ENCODE measurements around the gene BCL2L1.
A peak's percentile ranks its signal among the peaks of the same experiment; 100 is the strongest.
"Not testable (repeated sequence)": the region's sequence is repeated elsewhere in the genome, so short reads cannot be mapped to it uniquely, and the experiment has no call there.

The BCL2L1 gene

GRCh38 chr20:31674895-31675827 lies 47.5 kb downstream of the BCL2L1 start:
- DNase-seq (ENCODE audit: low read depth), result peak; percentile 58

DNA sequence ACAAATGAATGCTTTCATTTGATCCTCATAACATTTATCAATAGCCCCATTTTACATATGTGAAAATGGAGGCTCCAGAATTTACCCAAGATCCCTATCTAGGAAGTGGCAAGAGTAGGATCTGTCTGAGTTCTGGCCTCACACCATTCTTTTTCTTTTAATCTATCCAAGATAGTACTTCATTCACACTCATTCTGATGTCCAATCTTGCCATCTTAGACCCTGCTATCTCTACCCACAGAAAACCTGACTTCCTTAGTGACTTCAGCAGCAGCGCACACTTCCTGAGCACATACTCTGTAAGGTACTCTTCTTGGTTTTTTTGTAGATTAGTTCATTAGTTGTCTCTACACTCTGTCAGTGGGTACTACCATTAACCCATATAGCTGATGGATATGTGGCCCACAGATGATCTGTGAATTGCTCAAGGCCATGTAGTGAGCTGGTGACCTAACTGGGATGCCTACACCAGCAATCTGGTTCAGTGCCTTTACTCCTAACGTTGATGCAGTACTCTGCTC lies 48.7 kb downstream of the BCL2L1 start:
- no peak for DNase-seq (ENCODE audit: low read depth)

- no peak for DNase-seq (ENCODE audit: low read depth)
These were observed 49.2 kb downstream of the BCL2L1 start for GRCh38 chr20:31673435-31673834.

DNA sequence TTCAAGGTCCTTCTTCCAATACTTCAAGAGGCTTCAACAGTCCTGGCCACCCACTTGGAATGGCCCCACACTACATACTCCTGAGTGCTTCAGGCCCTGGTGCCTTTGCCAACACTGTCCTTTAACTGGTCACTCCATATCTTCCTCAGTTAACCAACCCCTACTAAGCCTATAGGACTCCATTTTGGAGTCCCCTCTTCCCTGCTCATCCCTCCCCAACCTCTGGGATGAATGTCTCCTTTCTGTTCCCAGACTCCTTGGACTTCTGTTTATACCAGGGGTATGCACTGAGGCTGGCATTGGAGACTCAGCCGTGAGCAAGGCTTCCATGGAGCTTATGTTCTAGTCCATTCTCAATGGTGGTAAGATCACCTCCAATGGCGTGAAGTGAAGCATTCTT lies 51.3 kb downstream of the BCL2L1 start:
- no peak for DNase-seq (ENCODE audit: low read depth)

DNA sequence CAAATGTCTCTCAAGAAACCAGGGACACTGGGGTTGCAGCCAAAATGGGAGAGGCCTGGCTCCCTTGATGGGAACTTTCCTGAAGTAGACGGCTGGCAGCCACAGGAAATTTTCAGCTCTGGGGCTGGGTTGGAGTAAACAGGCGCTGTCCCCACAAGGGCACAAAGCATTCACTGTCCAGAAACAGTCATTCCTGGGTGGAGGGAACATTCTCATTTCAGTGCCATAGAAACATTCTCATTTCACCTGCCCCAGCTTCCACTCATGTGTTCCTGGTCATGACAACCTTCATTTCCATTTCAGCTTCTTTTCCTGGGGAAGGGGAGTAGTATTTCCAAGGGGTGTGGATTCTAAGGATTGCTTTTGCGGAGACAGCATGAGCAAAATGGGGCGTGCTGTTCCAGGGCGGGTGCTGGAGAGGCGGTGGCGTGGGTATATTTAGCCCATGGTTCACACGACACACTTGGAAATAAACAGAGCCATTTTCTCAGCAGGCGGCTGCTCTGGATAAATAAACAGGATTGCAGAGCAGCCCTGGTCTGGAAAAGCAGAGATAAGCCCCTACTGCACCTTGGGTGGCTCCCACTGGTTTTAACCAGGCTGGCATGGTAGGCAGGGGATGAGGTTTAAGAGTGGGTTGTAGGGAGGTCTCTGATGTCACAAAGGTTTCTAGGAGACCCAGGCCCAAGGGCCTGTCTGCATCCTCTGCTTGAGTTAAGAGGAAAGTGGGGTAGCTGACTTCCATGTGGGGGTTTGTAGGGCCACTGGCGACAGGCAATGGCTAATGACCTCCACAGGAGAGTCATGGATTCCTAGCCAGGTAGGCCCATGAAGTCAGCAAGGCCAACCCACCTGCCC lies 52.1 kb downstream of the BCL2L1 start:
- DNase-seq (ENCODE audit: low read depth), result peak; percentile 49

DNA sequence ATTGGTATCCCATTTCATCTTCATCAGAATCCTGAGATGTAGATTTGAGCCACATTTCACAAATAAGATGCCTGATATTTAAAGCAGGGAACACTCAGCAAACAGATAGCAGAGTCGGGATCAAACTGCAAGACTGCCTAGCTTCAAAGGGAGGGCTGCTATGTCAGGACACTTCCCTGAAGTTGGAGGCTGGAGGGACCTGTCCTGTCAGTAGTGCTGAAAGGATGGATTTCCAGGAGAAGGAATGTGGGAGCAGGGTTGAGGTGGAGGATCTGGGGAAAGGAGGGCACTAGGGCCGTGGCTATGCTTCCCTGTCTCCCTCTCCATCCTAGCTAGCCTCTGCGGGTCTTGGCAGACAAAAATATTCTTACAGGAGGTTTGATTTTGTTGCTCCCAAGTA lies 52.8 kb downstream of the BCL2L1 start:
- DNase-seq (ENCODE audit: low read depth), result no peak

- not testable (repeated sequence) for DNase-seq (ENCODE audit: low read depth)
These were observed 53.7 kb downstream of the BCL2L1 start for GRCh38 chr20:31668944-31669343.

DNA sequence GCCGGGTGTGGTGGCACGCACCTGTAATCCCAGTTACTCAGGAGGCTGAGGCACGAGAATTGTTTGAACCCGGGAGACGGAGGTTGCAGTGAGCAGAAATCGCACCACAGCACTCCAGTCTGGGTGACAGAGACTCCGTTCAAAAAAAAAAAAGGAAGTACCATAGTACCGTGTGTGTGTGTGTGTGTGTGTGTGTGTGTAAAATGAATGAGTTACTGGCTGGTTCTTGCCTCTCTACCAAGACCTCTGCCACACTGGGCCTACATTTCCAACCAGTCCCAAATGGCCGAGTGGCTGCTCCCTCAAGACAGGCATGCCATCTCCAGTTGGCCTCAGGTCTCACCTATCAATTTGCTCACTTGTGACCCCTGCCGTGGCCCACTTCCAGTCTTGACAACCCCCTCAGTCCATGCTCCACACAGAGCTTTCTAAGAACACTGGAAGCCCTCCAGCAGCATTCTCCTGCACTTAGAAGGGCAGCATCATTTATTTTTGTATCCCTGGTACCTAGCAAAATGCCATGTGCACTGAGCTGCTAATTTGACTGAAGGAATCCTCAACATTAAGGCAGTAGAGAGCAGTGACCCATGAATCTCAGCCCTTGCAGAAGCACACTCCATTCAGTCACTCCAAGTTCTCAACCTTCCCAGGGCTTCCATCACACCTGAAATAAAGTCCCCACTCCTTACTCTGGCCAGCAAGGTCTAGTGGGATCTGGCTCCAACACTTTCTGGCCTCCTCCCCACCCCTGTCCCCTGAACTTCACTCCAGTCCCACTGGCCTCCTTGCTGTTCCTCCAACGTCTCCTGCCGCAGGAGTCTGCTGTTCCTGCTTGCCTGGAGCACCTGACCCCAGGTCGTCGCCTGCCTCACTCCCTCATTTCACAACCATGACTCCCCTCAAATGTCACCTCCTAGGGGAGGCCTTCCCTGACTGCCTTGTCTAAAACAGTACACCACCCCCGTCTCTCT lies 55.1 kb downstream of the BCL2L1 start:
- no peak for DNase-seq (ENCODE audit: low read depth)

- peak; percentile 36 for DNase-seq (ENCODE audit: low read depth)
These were observed 56.2 kb downstream of the BCL2L1 start for GRCh38 chr20:31666258-31667042.

DNA sequence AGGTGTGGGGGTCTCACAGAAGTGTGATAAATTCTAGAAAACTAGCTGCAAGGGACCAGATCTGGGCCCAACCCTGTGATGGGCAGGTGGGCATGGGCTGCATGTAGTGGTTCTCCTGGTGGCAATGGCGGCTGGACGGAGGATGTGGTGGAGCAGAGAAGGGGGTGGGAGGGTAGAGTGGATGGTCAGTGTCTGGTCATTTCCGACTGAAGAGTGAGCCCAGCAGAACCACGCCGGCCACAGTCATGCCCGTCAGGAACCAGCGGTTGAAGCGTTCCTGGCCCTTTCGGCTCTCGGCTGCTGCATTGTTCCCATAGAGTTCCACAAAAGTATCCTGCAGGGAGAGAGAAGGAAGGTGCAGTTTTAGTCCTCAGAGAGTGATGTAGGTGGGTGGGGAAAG lies 56.9 kb downstream of the BCL2L1 start:
- no peak for DNase-seq (ENCODE audit: low read depth)

DNA sequence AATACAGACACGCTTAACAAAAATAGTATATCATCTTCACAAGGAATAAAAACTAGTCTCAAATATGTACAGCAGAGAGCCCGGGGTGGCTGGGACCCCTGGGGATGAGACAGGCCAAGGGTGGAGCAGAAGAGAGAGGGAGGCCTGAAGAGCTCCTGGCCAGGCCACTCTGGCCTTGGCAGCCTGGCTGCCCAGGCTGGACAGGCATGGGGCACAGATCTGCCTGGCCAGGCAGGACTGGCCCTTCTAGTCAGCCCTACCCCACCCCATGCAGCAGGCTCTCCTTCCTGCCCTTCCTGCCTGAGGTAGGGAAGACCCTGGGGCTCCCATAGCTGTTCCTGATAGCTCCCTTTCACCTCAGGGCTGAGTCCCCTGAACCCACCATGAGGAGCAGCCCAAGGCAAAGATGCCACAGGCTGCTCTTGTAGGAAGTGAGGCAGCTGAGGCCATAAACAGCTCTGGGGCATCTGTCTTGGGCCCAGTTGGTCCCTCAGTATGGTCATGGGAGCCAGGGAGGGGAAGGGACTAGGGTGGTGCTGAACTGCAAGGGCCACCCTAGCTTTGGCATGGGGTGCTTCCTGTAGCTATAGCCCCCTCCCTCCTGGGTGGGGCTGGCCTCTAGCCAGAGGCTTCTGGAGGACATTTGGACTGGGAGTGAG lies 57.8 kb downstream of the BCL2L1 start:
- DNase-seq (ENCODE audit: low read depth), result no peak

DNA sequence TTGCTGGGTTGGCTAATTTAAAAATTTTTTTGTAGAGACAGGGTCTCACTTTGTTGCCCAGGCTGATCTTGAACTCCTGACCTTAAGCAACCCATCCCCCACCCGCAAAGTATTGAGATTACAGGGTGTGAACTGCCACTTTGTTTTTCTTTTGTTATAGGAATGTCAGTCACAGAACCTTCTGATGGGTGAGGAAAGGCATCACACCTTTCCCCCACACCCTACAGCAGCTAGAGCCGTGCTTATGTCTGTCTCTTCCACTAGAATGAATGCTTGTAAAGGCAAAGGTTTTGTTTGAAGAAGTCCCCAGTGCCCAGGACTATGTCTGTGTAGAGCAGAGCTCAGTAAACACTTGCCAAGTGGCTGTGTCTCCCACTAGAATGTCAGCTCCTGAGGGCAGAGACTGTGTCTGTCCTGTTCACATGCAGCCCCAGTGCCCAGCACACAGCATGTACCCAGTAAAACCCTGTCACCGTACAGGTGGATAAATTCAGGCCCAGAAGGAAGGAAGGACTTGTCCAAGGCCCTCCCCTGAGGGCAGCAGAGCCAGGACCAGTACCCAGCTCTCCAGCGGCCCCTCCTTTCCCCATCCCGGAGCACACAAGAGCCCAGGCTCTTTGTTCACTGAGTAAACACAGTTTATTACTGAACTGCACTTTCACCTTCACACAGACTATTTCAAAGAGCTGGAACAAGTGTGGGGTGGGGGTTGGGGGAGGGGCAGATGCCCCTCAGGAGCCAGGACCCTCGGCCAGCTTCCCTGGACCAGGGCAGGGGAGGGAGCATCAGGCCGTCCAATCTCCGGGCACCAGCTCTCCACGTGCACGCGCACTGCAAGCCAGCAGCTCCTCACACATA lies 58.6 kb downstream of the BCL2L1 start:
- no peak for DNase-seq (ENCODE audit: low read depth)

DNA sequence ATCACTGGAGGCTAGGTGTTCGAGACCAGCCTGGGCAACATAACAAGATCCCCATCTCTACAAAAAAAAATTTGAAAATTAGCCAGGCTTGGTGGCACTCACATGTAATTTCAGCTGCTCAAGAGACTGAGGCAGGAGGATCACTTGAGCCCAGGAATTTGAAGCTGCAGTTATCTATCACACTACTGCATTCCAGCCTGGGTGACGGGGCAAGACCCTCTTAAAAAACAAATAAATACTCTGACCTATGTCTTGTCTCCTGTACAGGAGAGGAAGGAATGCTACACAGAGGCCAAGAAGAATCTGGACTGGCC lies 59.2 kb downstream of the BCL2L1 start:
- no peak for DNase-seq (ENCODE audit: low read depth)

GRCh38 chr20:31662372-31662854 lies 60.3 kb downstream of the BCL2L1 start:
- DNase-seq (ENCODE audit: low read depth), result no peak

DNA sequence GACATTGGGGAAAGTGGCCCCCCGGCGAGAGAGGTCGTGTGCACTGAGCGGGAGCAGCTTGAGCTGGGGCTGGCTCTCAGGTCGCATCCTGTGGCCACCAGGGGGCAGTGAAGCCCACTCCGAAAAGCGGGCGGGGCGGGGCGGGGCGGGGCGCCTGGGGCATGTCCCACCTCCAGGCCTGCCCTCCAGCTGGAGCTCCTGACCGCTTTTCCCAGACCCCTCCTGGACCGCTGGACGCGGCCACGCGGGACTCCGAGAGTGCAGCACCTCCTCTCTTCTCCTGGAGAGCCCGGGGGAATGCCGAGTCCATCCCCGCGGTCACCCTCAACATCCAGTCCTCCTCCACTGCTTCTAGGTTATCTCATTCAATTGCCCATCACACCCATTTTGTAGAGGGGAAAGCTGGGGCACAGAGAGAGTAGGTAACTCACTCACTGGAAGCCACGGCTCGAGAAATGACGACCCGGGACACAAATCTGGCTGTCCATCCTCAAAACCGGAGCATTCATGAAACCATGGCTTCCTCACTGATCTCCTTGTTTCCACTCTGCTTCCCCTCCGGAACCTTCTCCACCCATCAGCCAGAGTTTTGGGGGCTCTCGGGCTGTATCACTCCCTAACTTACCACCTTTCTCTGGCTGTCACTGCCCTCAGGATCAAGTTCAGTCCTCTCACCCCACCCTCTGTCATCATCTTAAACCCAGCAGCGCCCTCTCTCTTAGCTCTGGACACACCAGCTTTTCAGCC lies 60.9 kb downstream of the BCL2L1 start:
- DNase-seq (ENCODE audit: low read depth), result peak; percentile 75

GRCh38 chr20:31654534-31654933 lies 68.1 kb downstream of the BCL2L1 start:
- DNase-seq (ENCODE audit: low read depth), result no peak

DNA sequence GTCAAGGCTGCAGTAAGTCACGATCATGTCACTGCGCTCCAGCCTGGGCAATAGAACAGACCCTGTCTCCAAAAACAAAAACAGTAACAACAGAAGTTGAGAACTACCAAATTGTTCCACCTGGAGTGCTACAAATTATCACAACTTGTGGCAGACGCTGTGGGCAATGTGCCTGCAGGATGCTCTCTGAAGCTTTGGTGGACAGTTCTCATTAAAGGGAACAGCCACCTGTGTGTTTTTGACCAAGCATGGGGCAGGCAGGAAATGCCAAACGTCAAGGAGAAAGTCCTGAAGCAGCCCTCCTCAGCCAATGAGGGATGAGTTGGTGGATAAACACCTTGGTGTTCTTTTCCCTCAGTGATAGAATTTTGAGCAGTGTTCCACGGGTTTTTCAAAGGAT lies 69.1 kb downstream of the BCL2L1 start:
- no peak for DNase-seq (ENCODE audit: low read depth)

GRCh38 chr20:31652917-31653396 lies 69.7 kb downstream of the BCL2L1 start:
- peak; percentile 89 for DNase-seq (ENCODE audit: low read depth)
